Astrocyte (in vitro differentiated cells and primary cell): ENCODE results near the gene SRPK3. TPM values are rescaled to one million over a fixed set of nuclear protein-coding genes. Genes with fewer than 3 reads are reported as not detected.

Experiments used
- DNase-seq: peaks from one replicate; pipeline ENCODE4 v3.0.0-alpha.2; 2010; ENCODE audit warnings: low read depth
- FAIRE-seq: peaks from 2 replicates; lab custom pipeline; 2011; peaks lifted over from hg19 to GRCh38; lab: Jason Lieb, UNC
- H2AFZ ChIP-seq: 2 replicates; pipeline ENCODE4 v1.6.0; 2012; ENCODE audit warnings: low read depth, low read length, inconsistent platforms
- H3K27ac ChIP-seq: 2 replicates; pipeline ENCODE4 v1.5.1; 2011; ENCODE audit warnings: low read depth, low read length, inconsistent platforms
- H3K27me3 ChIP-seq: 2 replicates; pipeline ENCODE4 v1.6.0; 2011; ENCODE audit warnings: low read length, inconsistent platforms; ENCODE audit not compliant: insufficient read depth
- H3K36me3 ChIP-seq: 2 replicates; pipeline ENCODE4 v1.5.1; 2011; ENCODE audit warnings: low read length, inconsistent platforms; ENCODE audit not compliant: insufficient read depth
- H3K4me1 ChIP-seq: 2 replicates; pipeline ENCODE4 v1.5.1; 2011; ENCODE audit warnings: low read length, inconsistent platforms; ENCODE audit not compliant: insufficient read depth
- H3K4me2 ChIP-seq: 2 replicates; pipeline ENCODE4 v1.6.0; 2012; ENCODE audit warnings: low read length, inconsistent platforms
- H3K4me3 ChIP-seq: 2 replicates; pipeline ENCODE4 v1.5.1; 2011; ENCODE audit warnings: low read depth, mild to moderate bottlenecking, low read length, inconsistent platforms; ENCODE audit not compliant: insufficient read depth
- H3K79me2 ChIP-seq: 2 replicates; pipeline ENCODE4 v1.6.0; 2012; ENCODE audit warnings: mild to moderate bottlenecking, low read length, inconsistent platforms; ENCODE audit not compliant: insufficient read depth
- H3K9ac ChIP-seq: 2 replicates; pipeline ENCODE4 v1.6.0; 2012; ENCODE audit warnings: mild to moderate bottlenecking, low read length, inconsistent platforms
- H3K9me3 ChIP-seq: 2 replicates; pipeline ENCODE4 v1.5.1; 2012; ENCODE audit warnings: low read depth, mild to moderate bottlenecking, low read length, inconsistent platforms; ENCODE audit not compliant: insufficient read depth
- H4K20me1 ChIP-seq: 2 replicates; pipeline ENCODE4 v1.6.0; 2012; ENCODE audit warnings: low read length, inconsistent platforms; ENCODE audit not compliant: insufficient read depth
- H3K27ac Mint-ChIP-seq: one replicate; pipeline ENCODE4 v1.8.0; 2021; ENCODE audit warnings: mild to moderate bottlenecking, mixed read lengths; ENCODE audit not compliant: unreplicated experiment
- H3K27me3 Mint-ChIP-seq: one replicate; pipeline ENCODE4 v1.8.0; 2021; ENCODE audit warnings: low read depth, mixed read lengths; ENCODE audit not compliant: unreplicated experiment
- H3K36me3 Mint-ChIP-seq: one replicate; pipeline ENCODE4 v1.8.0; 2021; ENCODE audit warnings: low read depth, mixed read lengths; ENCODE audit not compliant: unreplicated experiment
- H3K4me1 Mint-ChIP-seq: one replicate; pipeline ENCODE4 v1.8.0; 2021; ENCODE audit warnings: low read depth, mixed read lengths; ENCODE audit not compliant: unreplicated experiment
- H3K4me3 Mint-ChIP-seq: one replicate; pipeline ENCODE4 v1.8.0; 2021; ENCODE audit warnings: mild to moderate bottlenecking, moderate library complexity, mixed read lengths; ENCODE audit not compliant: unreplicated experiment
- H3K9me3 Mint-ChIP-seq: one replicate; pipeline ENCODE4 v1.8.0; 2021; ENCODE audit warnings: mild to moderate bottlenecking, mixed read lengths; ENCODE audit not compliant: unreplicated experiment
- EZH2 ChIP-seq: IDR thresholded peaks from 2 replicates; pipeline ENCODE4 v1.6.1; 2012; ENCODE audit warnings: mild to moderate bottlenecking, low read length, inconsistent platforms; ENCODE audit not compliant: insufficient read depth
- total RNA-seq: library from RNA; stranded (reverse); gene quantifications from 2 replicates; pipeline ENCODE4 v1.2.1, GENCODE V29; 2021
- TF ChIP-seq, protein P1 (sequence below): IDR thresholded peaks from 2 replicates; pipeline ENCODE4 v1.5.1; 2011; ENCODE audit warnings: low read depth, mild to moderate bottlenecking, inconsistent platforms, low read length, moderate library complexity; ENCODE audit not compliant: insufficient read depth

Gene SRPK3
- total RNA-seq, 1 donor from 2014 or later = not detected

DNA sequence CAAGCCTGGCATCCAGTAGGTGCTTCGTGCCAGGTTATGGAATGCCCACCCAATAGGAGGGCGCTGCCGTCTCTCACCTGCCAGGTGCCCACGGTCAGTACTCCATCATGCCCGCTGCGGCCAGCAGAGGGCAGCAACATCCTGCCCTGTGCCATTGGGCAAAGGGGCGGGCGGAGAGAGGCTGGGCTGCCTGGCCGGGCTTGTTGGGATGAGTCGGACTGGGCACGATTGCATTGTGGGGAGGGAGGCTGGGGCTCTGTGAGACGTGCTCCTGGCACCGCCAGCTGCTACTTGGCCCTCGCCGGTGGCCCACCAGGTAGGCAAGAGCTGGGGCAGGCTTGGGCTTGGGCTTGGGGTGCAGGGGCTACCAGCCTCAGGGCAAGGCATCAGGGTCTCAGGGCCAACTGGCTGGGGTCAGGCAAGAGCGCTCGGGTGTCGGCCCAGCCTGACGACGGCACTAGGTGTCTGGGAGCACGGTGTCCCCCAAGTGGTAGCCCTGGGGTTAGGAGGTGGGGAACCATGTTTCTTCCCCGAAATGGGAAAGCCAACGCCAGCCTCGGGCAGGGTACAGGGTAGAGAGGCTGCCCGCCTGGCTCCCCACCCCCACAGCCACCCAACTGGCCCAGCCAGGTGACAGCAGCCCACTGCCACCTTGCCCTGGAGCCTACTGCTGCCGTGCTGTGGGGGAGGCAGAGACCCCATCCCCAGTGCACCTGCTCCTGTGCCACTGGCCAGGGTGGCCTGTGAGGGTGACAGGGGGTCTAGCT is 16.7 kb upstream of the SRPK3 start, which contains the start of gene PLXNB3:
Gene PLXNB3 (plus strand): TSS at position 261 of the 767 bp plus-strand sequence. CDS start 1,287 bp downstream, outside the sequence.
- H3K4me2 ChIP-seq = peak within 1 kb of the TSS; percentile 87
- Mint-ChIP-seq H3K36me3 (no peaks in the 10 kb centered on the region), H3K9me3 (no peaks in the 10 kb centered on the region), H3K4me1 (no peaks in the 10 kb centered on the region), H3K4me3 (peak within 1 kb of the TSS; percentile 67), H3K27ac (no peak within 1 kb of the TSS), H3K27me3 (peaks cover 2% of the 10 kb centered on the region)
- no peaks in the 10 kb centered on the region for H3K27me3 ChIP-seq
- no peaks in the 10 kb centered on the region for H3K79me2 ChIP-seq
- H3K4me1 ChIP-seq = peaks cover 25% of the 10 kb centered on the region
- DNase-seq = peak; percentile 18
- no peak within 1 kb of the TSS for H3K27ac ChIP-seq
- FAIRE-seq = peak; percentile 50
- H2AFZ ChIP-seq = no peak within 1 kb of the TSS
- no peaks in the 10 kb centered on the region for H3K9me3 ChIP-seq
- no peaks in the 10 kb centered on the region for H3K36me3 ChIP-seq
- peak within 1 kb of the TSS; percentile 27 for H3K9ac ChIP-seq
- no peak for TF ChIP-seq EZH2
- TF ChIP-seq, protein P1, sequence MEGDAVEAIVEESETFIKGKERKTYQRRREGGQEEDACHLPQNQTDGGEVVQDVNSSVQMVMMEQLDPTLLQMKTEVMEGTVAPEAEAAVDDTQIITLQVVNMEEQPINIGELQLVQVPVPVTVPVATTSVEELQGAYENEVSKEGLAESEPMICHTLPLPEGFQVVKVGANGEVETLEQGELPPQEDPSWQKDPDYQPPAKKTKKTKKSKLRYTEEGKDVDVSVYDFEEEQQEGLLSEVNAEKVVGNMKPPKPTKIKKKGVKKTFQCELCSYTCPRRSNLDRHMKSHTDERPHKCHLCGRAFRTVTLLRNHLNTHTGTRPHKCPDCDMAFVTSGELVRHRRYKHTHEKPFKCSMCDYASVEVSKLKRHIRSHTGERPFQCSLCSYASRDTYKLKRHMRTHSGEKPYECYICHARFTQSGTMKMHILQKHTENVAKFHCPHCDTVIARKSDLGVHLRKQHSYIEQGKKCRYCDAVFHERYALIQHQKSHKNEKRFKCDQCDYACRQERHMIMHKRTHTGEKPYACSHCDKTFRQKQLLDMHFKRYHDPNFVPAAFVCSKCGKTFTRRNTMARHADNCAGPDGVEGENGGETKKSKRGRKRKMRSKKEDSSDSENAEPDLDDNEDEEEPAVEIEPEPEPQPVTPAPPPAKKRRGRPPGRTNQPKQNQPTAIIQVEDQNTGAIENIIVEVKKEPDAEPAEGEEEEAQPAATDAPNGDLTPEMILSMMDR = peak; percentile 45
- H4K20me1 ChIP-seq = peaks cover 5% of the 10 kb centered on the region
- H3K4me3 ChIP-seq = peak within 1 kb of the TSS; percentile 17

DNA sequence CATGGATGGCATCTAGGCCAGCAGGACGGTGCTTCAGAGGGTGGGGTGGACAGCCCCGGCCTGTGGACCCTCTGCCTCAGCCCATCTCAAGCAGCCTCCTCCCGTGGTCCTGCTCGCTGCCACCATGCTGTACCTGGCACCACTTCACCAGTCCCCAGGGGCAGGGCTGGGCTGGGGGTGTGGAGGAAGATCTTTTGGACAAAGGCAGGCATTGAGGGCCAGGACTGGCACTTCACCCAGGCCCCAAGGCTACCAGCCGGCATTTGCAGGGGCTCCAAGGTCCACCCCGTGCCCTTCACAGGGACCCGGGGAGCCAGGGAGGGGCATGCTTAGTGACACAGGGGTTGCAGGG is 16.1 kb upstream of the SRPK3 start:
- no peaks in the 10 kb centered on the region for H3K36me3 ChIP-seq
- no peak overlapping the region for H3K27ac ChIP-seq
- no peak overlapping the region for H2AFZ ChIP-seq
- no peaks in the 10 kb centered on the region for H3K9me3 Mint-ChIP-seq
- no peaks in the 10 kb centered on the region for H3K36me3 Mint-ChIP-seq
- H3K4me2 ChIP-seq = peak overlapping the region; percentile 87
- no peaks in the 10 kb centered on the region for H3K4me1 Mint-ChIP-seq
- no peaks in the 10 kb centered on the region for H3K9me3 ChIP-seq
- peak overlapping the region; percentile 17 for H3K4me3 ChIP-seq
- H3K27me3 ChIP-seq = no peaks in the 10 kb centered on the region
- peaks cover 25% of the 10 kb centered on the region for H3K4me1 ChIP-seq
- no peak overlapping the region for H3K27ac Mint-ChIP-seq
- no peaks in the 10 kb centered on the region for H3K79me2 ChIP-seq
- peaks cover 5% of the 10 kb centered on the region for H4K20me1 ChIP-seq
- TF ChIP-seq, protein P1 = no peak
- no peak for TF ChIP-seq EZH2
- no peak for DNase-seq
- H3K9ac ChIP-seq = peak overlapping the region; percentile 27
- FAIRE-seq = no peak
- no peak overlapping the region for H3K4me3 Mint-ChIP-seq
- H3K27me3 Mint-ChIP-seq = peaks cover 2% of the 10 kb centered on the region
